ENCODE measurements around the gene TMEM9. TPM values are rescaled to one million over a fixed set of nuclear protein-coding genes. Genes with fewer than 3 reads are reported as not detected.

The TMEM9 gene
- total RNA-seq, 2 experiments from 2014 or later: 28.7 to 30.6 TPM

- no peaks in the 10 kb centered on the region for H3K36me3 Mint-ChIP-seq (ENCODE audit: low read depth)
- TF ChIP-seq CTCF (IDR thresholded peaks at IDR 0.05): no peak
- H3K4me3 Mint-ChIP-seq: no peak overlapping the region
- no peak overlapping the region for H3K27ac Mint-ChIP-seq
- H3K27me3 Mint-ChIP-seq: peaks cover 10% of the 10 kb centered on the region
- H3K9me3 Mint-ChIP-seq: no peaks in the 10 kb centered on the region
- ATAC-seq: no peak
- ChIA-PET CTCF (interaction anchor here (0.6 to 1.1 kb wide), 5 partner anchors 8 to 500 kb away, joined by 3 to 4 read pairs (median 3); no protein-coding TSS in a partner anchor), POLR2A (interaction anchor here (0.7 kb wide), 1 partner anchor 47 kb away, joined by 3 read pairs; no protein-coding TSS in a partner anchor)
- intact Hi-C loops (cut with micrococcal nuclease): no loop called here
- H3K4me1 Mint-ChIP-seq (ENCODE audit: low read depth): peaks cover 6% of the 10 kb centered on the region
- no peak for DNase-seq
Observed at GRCh38 chr1:201122321-201122957, 31.8 kb downstream of the TMEM9 start.

GRCh38 chr1:201119206-201120197, 34.8 kb downstream of the TMEM9 start:
- Mint-ChIP-seq H3K4me1 (ENCODE audit: low read depth) (peaks cover 8% of the 10 kb centered on the region), H3K36me3 (ENCODE audit: low read depth) (no peaks in the 10 kb centered on the region), H3K27ac (no peak overlapping the region), H3K4me3 (no peak overlapping the region), H3K9me3 (no peaks in the 10 kb centered on the region), H3K27me3 (peaks cover 4% of the 10 kb centered on the region)
- POLR2A ChIA-PET: interaction anchor here (0.6 to 1.0 kb wide), 2 partner anchors 48 to 68 kb away, joined by 3 to 4 read pairs; no protein-coding TSS in a partner anchor
- CTCF ChIA-PET: interaction anchor here (0.6 to 4.5 kb wide), 47 partner anchors 8 to 450 kb away, joined by 3 to 46 read pairs (median 4); partner anchors contain the start of genes ASCL5, DDX59, KIF21B and TMEM9
- ATAC-seq: peak; percentile 69
- TF ChIP-seq CTCF (IDR thresholded peaks at IDR 0.05): peak; percentile 72
- peak; percentile 76 for DNase-seq
- intact Hi-C loops (cut with micrococcal nuclease): loop anchor here (10.0 kb wide), 1 partner anchor 145 kb away; no protein-coding TSS in a partner anchor

DNA sequence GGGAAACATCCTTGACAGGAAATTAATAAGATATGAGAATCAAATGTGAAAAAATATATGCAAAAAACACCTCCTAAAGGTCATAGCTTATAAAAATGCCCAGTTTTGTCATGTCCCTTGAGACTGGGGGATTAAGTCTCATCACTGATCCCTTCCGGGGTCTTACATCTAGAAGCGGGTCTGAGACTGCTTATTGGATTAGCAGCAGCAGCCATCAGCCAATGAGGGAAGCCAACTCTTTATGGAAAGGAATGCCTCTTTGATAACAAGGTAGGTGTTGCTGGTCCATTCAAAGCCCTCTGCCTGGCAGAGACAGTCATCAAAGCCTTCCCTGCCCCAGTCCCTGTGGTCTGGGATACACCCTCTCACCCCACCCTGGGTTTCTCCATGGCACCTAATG, 38.2 kb downstream of the TMEM9 start:
- ChIA-PET POLR2A (no interaction called here), CTCF (interaction anchor here (1.1 to 5.4 kb wide), 7 partner anchors 10 to 147 kb away, joined by 3 to 46 read pairs (median 5); no protein-coding TSS in a partner anchor)
- H3K4me1 Mint-ChIP-seq (ENCODE audit: low read depth): peaks cover 8% of the 10 kb centered on the region
- no peak for ATAC-seq
- no peaks in the 10 kb centered on the region for H3K27me3 Mint-ChIP-seq
- no peaks in the 10 kb centered on the region for H3K36me3 Mint-ChIP-seq (ENCODE audit: low read depth)
- peak overlapping the region; percentile 12 for H3K4me3 Mint-ChIP-seq
- no peak for TF ChIP-seq CTCF (IDR thresholded peaks at IDR 0.05)
- H3K27ac Mint-ChIP-seq: no peak overlapping the region
- intact Hi-C loops (cut with micrococcal nuclease): loop anchor here (10.0 kb wide), 1 partner anchor 141 kb away; no protein-coding TSS in a partner anchor
- H3K9me3 Mint-ChIP-seq: no peaks in the 10 kb centered on the region
- no peak for DNase-seq

GRCh38 chr1:201115390-201115937, 38.8 kb downstream of the TMEM9 start:
- Mint-ChIP-seq H3K27me3 (no peaks in the 10 kb centered on the region), H3K27ac (no peak overlapping the region), H3K36me3 (ENCODE audit: low read depth) (no peaks in the 10 kb centered on the region), H3K9me3 (no peaks in the 10 kb centered on the region), H3K4me1 (ENCODE audit: low read depth) (peaks cover 8% of the 10 kb centered on the region), H3K4me3 (peak overlapping the region; percentile 12)
- TF ChIP-seq CTCF (IDR thresholded peaks at IDR 0.05): no peak
- DNase-seq: no peak
- ChIA-PET POLR2A (no interaction called here), CTCF (interaction anchor here (0.9 to 5.4 kb wide), 17 partner anchors 10 to 493 kb away, joined by 3 to 39 read pairs (median 5); no protein-coding TSS in a partner anchor)
- no peak for ATAC-seq
- intact Hi-C loops (cut with micrococcal nuclease): loop anchor here (10.0 kb wide), 1 partner anchor 141 kb away; no protein-coding TSS in a partner anchor
